WTC11 (cell line): ENCODE data around the gene CARS1.

Experiments
- CBFB ChIP-seq: sonication (generic); formaldehyde crosslinking; IDR thresholded peaks from 2 replicates; pipeline ENCODE4 v1.8.1; 2022; ENCODE audit warnings: mild to moderate bottlenecking, low read depth, missing genetic modification reagents
- CTCF ChIP-seq: fragments of 200-600 bp; IDR thresholded peaks from 2 replicates; pipeline ENCODE4 v1.8.0; 2022; ENCODE audit warnings: antibody characterized with exemption
- JUN ChIP-seq: sonication (generic); formaldehyde crosslinking; IDR thresholded peaks from 2 replicates; pipeline ENCODE4 v1.8.0; 2023; ENCODE audit warnings: mild to moderate bottlenecking, missing genetic modification reagents
- ZNF396 ChIP-seq: fragments of 250-450 bp; sonication (Bioruptor Pico); IDR thresholded peaks from 2 replicates; pipeline ENCODE4 v1.8.0; 2021; ENCODE audit warnings: mild to moderate bottlenecking, moderate library complexity, borderline replicate concordance
- TF ChIP-seq, protein P1 (sequence below): sonication (generic); formaldehyde crosslinking; IDR thresholded peaks from 2 replicates; pipeline ENCODE4 v1.8.1; 2022; ENCODE audit warnings: low read depth, missing genetic modification reagents, borderline replicate concordance
- TF ChIP-seq, protein P2 (sequence below): sonication (generic); formaldehyde crosslinking; IDR thresholded peaks from 2 replicates; pipeline ENCODE4 v1.8.1; 2022; ENCODE audit warnings: mild to moderate bottlenecking, moderate library complexity, missing genetic modification reagents

- TF ChIP-seq, protein P1, sequence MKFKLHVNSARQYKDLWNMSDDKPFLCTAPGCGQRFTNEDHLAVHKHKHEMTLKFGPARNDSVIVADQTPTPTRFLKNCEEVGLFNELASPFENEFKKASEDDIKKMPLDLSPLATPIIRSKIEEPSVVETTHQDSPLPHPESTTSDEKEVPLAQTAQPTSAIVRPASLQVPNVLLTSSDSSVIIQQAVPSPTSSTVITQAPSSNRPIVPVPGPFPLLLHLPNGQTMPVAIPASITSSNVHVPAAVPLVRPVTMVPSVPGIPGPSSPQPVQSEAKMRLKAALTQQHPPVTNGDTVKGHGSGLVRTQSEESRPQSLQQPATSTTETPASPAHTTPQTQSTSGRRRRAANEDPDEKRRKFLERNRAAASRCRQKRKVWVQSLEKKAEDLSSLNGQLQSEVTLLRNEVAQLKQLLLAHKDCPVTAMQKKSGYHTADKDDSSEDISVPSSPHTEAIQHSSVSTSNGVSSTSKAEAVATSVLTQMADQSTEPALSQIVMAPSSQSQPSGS, result no peak
- TF ChIP-seq CTCF (no peak), ZNF396 (CRISPR knock-in tag) (no peak), CBFB (CRISPR knock-in tag) (no peak), JUN (CRISPR knock-in tag) (no peak)
- TF ChIP-seq, protein P2, sequence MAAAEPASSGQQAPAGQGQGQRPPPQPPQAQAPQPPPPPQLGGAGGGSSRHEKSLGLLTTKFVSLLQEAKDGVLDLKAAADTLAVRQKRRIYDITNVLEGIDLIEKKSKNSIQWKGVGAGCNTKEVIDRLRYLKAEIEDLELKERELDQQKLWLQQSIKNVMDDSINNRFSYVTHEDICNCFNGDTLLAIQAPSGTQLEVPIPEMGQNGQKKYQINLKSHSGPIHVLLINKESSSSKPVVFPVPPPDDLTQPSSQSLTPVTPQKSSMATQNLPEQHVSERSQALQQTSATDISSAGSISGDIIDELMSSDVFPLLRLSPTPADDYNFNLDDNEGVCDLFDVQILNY (CRISPR knock-in tag), result no peak
These were observed 14.5 kb downstream of the CARS1 start for GRCh38 chr11:3042496-3043314.
